CD4-positive, alpha-beta T cell treated with Interleukin-10 for 1 hour (primary cell): ENCODE results near the gene MYL9.

ENCODE experiments used
- DNase-seq: peaks from one replicate; pipeline ENCODE4 v3.0.0-alpha.2; 2020

The MYL9 gene

GRCh38 chr20:36585410-36586125 is 44.2 kb downstream of the MYL9 start:
- DNase-seq, result no peak

GRCh38 chr20:36587388-36588070 is 46.2 kb downstream of the MYL9 start:
- no peak for DNase-seq

- DNase-seq, result no peak
Observed at GRCh38 chr20:36591281-36591680, 50.0 kb downstream of the MYL9 start.

GRCh38 chr20:36591854-36592641 is 50.7 kb downstream of the MYL9 start:
- peak; percentile 74 for DNase-seq

GRCh38 chr20:36593347-36593929 is 52.1 kb downstream of the MYL9 start:
- no peak for DNase-seq

- no peak for DNase-seq
Observed at GRCh38 chr20:36599912-36600345, 58.6 kb downstream of the MYL9 start.
